Mesendoderm (in vitro differentiated cells): ENCODE measurements around the gene DRD5.
A peak's percentile ranks its signal among the peaks of the same experiment; 100 is the strongest.

Experiments
- DNase-seq: peaks from one replicate; pipeline ENCODE4 v3.0.0; 2013
- H2AK5ac ChIP-seq: 2 replicates; pipeline ENCODE4 v1.6.1; 2013; ENCODE audit warnings: low read length, inconsistent platforms
- H2BK120ac ChIP-seq: 2 replicates; pipeline ENCODE4 v1.6.1; 2013; ENCODE audit warnings: low read depth, mild to moderate bottlenecking, low read length, moderate library complexity, mixed read lengths
- H2BK15ac ChIP-seq: replicated peaks from 2 replicates; pipeline ENCODE4 v1.6.1; 2013; ENCODE audit warnings: low read depth, mild to moderate bottlenecking, moderate library complexity
- H2BK5ac ChIP-seq: 2 replicates; pipeline ENCODE4 v1.6.1; 2013; ENCODE audit warnings: low read length, inconsistent platforms
- H3K18ac ChIP-seq: 2 replicates; pipeline ENCODE4 v1.6.1; 2013; ENCODE audit warnings: mild to moderate bottlenecking, low read length, mixed read lengths
- H3K23ac ChIP-seq: one replicate; pipeline ENCODE4 v1.6.1; 2013; ENCODE audit warnings: low read length
- H3K27ac ChIP-seq: 2 replicates; pipeline ENCODE4 v1.5.1; 2013; ENCODE audit warnings: low read depth, mild to moderate bottlenecking, inconsistent platforms, low read length, moderate library complexity
- H3K27me3 ChIP-seq: 2 replicates; pipeline ENCODE4 v1.6.1; 2013; ENCODE audit warnings: low read length, control low read depth, mild to moderate bottlenecking, inconsistent platforms; ENCODE audit not compliant: insufficient read depth, poor library complexity
- H3K36me3 ChIP-seq: 2 replicates; pipeline ENCODE4 v1.6.1; 2013; ENCODE audit warnings: low read length, inconsistent platforms; ENCODE audit not compliant: control insufficient read depth, insufficient read depth
- H3K4ac ChIP-seq: one replicate; pipeline ENCODE4 v1.6.1; 2013; ENCODE audit warnings: low read depth, mild to moderate bottlenecking, low read length, moderate library complexity
- H3K4me1 ChIP-seq: 2 replicates; pipeline ENCODE4 v1.6.1; 2013; ENCODE audit warnings: low read depth, low read length, inconsistent platforms; ENCODE audit not compliant: control insufficient read depth
- H3K4me2 ChIP-seq: 2 replicates; pipeline ENCODE4 v1.6.1; 2013; ENCODE audit warnings: low read length
- H3K4me3 ChIP-seq: 2 replicates; pipeline ENCODE4 v1.5.1; 2013; ENCODE audit warnings: mild to moderate bottlenecking, low read length
- H3K56ac ChIP-seq: one replicate; pipeline ENCODE4 v1.6.1; 2013; ENCODE audit warnings: low read length
- H3K79me1 ChIP-seq: 2 replicates; pipeline ENCODE4 v1.6.1; 2013; ENCODE audit warnings: low read length, inconsistent platforms
- H3K79me2 ChIP-seq: 2 replicates; pipeline ENCODE4 v1.6.1; 2013; ENCODE audit warnings: mild to moderate bottlenecking, low read length; ENCODE audit not compliant: control insufficient read depth, insufficient read depth
- H3K9ac ChIP-seq: 2 replicates; pipeline ENCODE4 v1.6.1; 2013; ENCODE audit warnings: low read length, inconsistent platforms
- H4K5ac ChIP-seq: one replicate; pipeline ENCODE4 v1.6.1; 2013; ENCODE audit warnings: low read length
- H4K8ac ChIP-seq: one replicate; pipeline ENCODE4 v1.6.1; 2013; ENCODE audit warnings: low read depth, mild to moderate bottlenecking, control low read depth, low read length, moderate library complexity
- WGBS: extraction: QIAGEN DNeasy Blood & Tissue Kit; methylation state at CpG from one replicate; pipeline ENCODE4 v1.1.7; 2013; ENCODE audit warnings: low lambda C conversion rate, missing lambda C conversion rate; ENCODE audit not compliant: insufficient coverage; ENCODE audit errors: extremely low coverage; 5-methylcytosine and 5-hydroxymethylcytosine counted together

Gene DRD5

GRCh38 chr4:9800848-9801247 lies 19.4 kb downstream of the DRD5 start:
- H3K23ac ChIP-seq: no peak overlapping the region
- H4K8ac ChIP-seq: no peak overlapping the region
- no peak overlapping the region for H2BK15ac ChIP-seq
- no peak overlapping the region for H3K4ac ChIP-seq
- no peak overlapping the region for H3K27ac ChIP-seq
- no peaks in the 10 kb centered on the region for H3K79me2 ChIP-seq
- no peak overlapping the region for H4K5ac ChIP-seq
- H3K4me2 ChIP-seq: no peak overlapping the region
- no peaks in the 10 kb centered on the region for H3K36me3 ChIP-seq
- no peak overlapping the region for H2AK5ac ChIP-seq
- H3K4me3 ChIP-seq: no peak overlapping the region
- no peak overlapping the region for H3K18ac ChIP-seq
- H2BK120ac ChIP-seq: no peak overlapping the region
- no peaks in the 10 kb centered on the region for H3K27me3 ChIP-seq
- no peak overlapping the region for H2BK5ac ChIP-seq
- H3K79me1 ChIP-seq: no peaks in the 10 kb centered on the region
- no CpG with 5 or more reads among the region's 4 CpGs for WGBS
- H3K4me1 ChIP-seq: no peaks in the 10 kb centered on the region
- H3K9ac ChIP-seq: no peak overlapping the region
- no peak overlapping the region for H3K56ac ChIP-seq
- DNase-seq: no peak

GRCh38 chr4:9804918-9805317 lies 23.5 kb downstream of the DRD5 start:
- no peak for DNase-seq
- no peak overlapping the region for H3K56ac ChIP-seq
- no peaks in the 10 kb centered on the region for H3K4me1 ChIP-seq
- no peak overlapping the region for H3K4ac ChIP-seq
- no peak overlapping the region for H3K18ac ChIP-seq
- H3K9ac ChIP-seq: no peak overlapping the region
- no peak overlapping the region for H3K4me2 ChIP-seq
- no peaks in the 10 kb centered on the region for H3K36me3 ChIP-seq
- H4K8ac ChIP-seq: no peak overlapping the region
- H3K79me1 ChIP-seq: no peaks in the 10 kb centered on the region
- no peak overlapping the region for H2BK5ac ChIP-seq
- no peaks in the 10 kb centered on the region for H3K79me2 ChIP-seq
- no CpG with 5 or more reads among the region's 5 CpGs for WGBS
- no peak overlapping the region for H3K27ac ChIP-seq
- no peak overlapping the region for H2BK120ac ChIP-seq
- no peak overlapping the region for H2BK15ac ChIP-seq
- H3K4me3 ChIP-seq: no peak overlapping the region
- H3K23ac ChIP-seq: no peak overlapping the region
- H2AK5ac ChIP-seq: no peak overlapping the region
- H4K5ac ChIP-seq: no peak overlapping the region
- no peaks in the 10 kb centered on the region for H3K27me3 ChIP-seq

GRCh38 chr4:9808077-9808476 lies 26.6 kb downstream of the DRD5 start:
- H2AK5ac ChIP-seq: no peak overlapping the region
- H3K79me1 ChIP-seq: no peaks in the 10 kb centered on the region
- H3K27me3 ChIP-seq: no peaks in the 10 kb centered on the region
- no CpG with 5 or more reads among the region's 5 CpGs for WGBS
- no peak overlapping the region for H2BK5ac ChIP-seq
- no peak overlapping the region for H3K4me3 ChIP-seq
- H3K23ac ChIP-seq: no peak overlapping the region
- no peak overlapping the region for H4K8ac ChIP-seq
- H3K4ac ChIP-seq: no peak overlapping the region
- H3K4me1 ChIP-seq: peaks cover 1% of the 10 kb centered on the region
- no peak overlapping the region for H3K27ac ChIP-seq
- no peaks in the 10 kb centered on the region for H3K79me2 ChIP-seq
- no peak for DNase-seq
- no peak overlapping the region for H4K5ac ChIP-seq
- no peak overlapping the region for H2BK120ac ChIP-seq
- H3K18ac ChIP-seq: no peak overlapping the region
- no peak overlapping the region for H2BK15ac ChIP-seq
- H3K56ac ChIP-seq: no peak overlapping the region
- no peak overlapping the region for H3K9ac ChIP-seq
- no peak overlapping the region for H3K4me2 ChIP-seq
- H3K36me3 ChIP-seq: no peaks in the 10 kb centered on the region

- no CpG with 5 or more reads among the region's 3 CpGs for WGBS
- Histone ChIP-seq H3K27me3 (no peaks in the 10 kb centered on the region), H3K79me2 (no peaks in the 10 kb centered on the region), H2AK5ac (no peak overlapping the region), H3K18ac (no peak overlapping the region), H2BK5ac (no peak overlapping the region), H3K56ac (no peak overlapping the region), H3K4me2 (no peak overlapping the region), H3K4me3 (no peak overlapping the region), H4K5ac (no peak overlapping the region), H2BK15ac (no peak overlapping the region), H3K36me3 (no peaks in the 10 kb centered on the region), H3K4ac (no peak overlapping the region), H3K4me1 (peaks cover 1% of the 10 kb centered on the region), H3K79me1 (no peaks in the 10 kb centered on the region), H4K8ac (no peak overlapping the region), H3K27ac (no peak overlapping the region), H3K9ac (no peak overlapping the region), H2BK120ac (no peak overlapping the region), H3K23ac (no peak overlapping the region)
- DNase-seq: no peak
Observed at GRCh38 chr4:9811806-9812205, 30.4 kb downstream of the DRD5 start.

- no peak overlapping the region for H3K23ac ChIP-seq
- H3K79me2 ChIP-seq: no peaks in the 10 kb centered on the region
- no peak overlapping the region for H3K56ac ChIP-seq
- no peak overlapping the region for H3K9ac ChIP-seq
- no peak overlapping the region for H2BK5ac ChIP-seq
- H3K36me3 ChIP-seq: no peaks in the 10 kb centered on the region
- H3K4me1 ChIP-seq: peaks cover 1% of the 10 kb centered on the region
- H2AK5ac ChIP-seq: no peak overlapping the region
- no peak overlapping the region for H4K5ac ChIP-seq
- no peak overlapping the region for H2BK120ac ChIP-seq
- H4K8ac ChIP-seq: no peak overlapping the region
- no peak overlapping the region for H3K4ac ChIP-seq
- H3K79me1 ChIP-seq: no peaks in the 10 kb centered on the region
- no peak overlapping the region for H2BK15ac ChIP-seq
- H3K4me3 ChIP-seq: no peak overlapping the region
- WGBS: no CpG with 5 or more reads among the region's 4 CpGs
- no peak overlapping the region for H3K27ac ChIP-seq
- DNase-seq: peak; percentile 20
- no peaks in the 10 kb centered on the region for H3K27me3 ChIP-seq
- no peak overlapping the region for H3K4me2 ChIP-seq
- no peak overlapping the region for H3K18ac ChIP-seq
Observed at GRCh38 chr4:9812501-9813340, 31.3 kb downstream of the DRD5 start.

GRCh38 chr4:9816285-9816684 lies 34.9 kb downstream of the DRD5 start:
- H3K4me2 ChIP-seq: no peak overlapping the region
- H4K8ac ChIP-seq: no peak overlapping the region
- no peak overlapping the region for H3K18ac ChIP-seq
- no CpG with 5 or more reads among the region's 3 CpGs for WGBS
- H3K4me3 ChIP-seq: no peak overlapping the region
- no peak overlapping the region for H4K5ac ChIP-seq
- no peaks in the 10 kb centered on the region for H3K27me3 ChIP-seq
- no peaks in the 10 kb centered on the region for H3K36me3 ChIP-seq
- H3K56ac ChIP-seq: no peak overlapping the region
- DNase-seq: no peak
- H2BK15ac ChIP-seq: no peak overlapping the region
- peaks cover 1% of the 10 kb centered on the region for H3K4me1 ChIP-seq
- H3K79me2 ChIP-seq: no peaks in the 10 kb centered on the region
- H2AK5ac ChIP-seq: no peak overlapping the region
- H3K9ac ChIP-seq: no peak overlapping the region
- H3K27ac ChIP-seq: no peak overlapping the region
- H3K4ac ChIP-seq: no peak overlapping the region
- H2BK120ac ChIP-seq: no peak overlapping the region
- no peak overlapping the region for H2BK5ac ChIP-seq
- no peak overlapping the region for H3K23ac ChIP-seq
- no peaks in the 10 kb centered on the region for H3K79me1 ChIP-seq
